HepG2 (cell line): ENCODE data around the gene LANCL3. TPM values are rescaled to one million over a fixed set of nuclear protein-coding genes. Genes with fewer than 3 reads are reported as not detected.
A peak's percentile ranks its signal among the peaks of the same experiment; 100 is the strongest.

Experiments
- ATAC-seq: fragments of 200-7000 bp; cut with Tn5 transposase; 3 replicates; pipeline ENCODE4 v1.9.1; 2020; ENCODE audit warnings: mild to moderate bottlenecking, moderate library complexity
- BruUV-seq: library from RNA; stranded (reverse); fragments of 400-500 nt; replicated peaks from 2 replicates; lab custom pipeline; 2021; lab: Mats Ljungman, UMichigan
- CTCF ChIA-PET: fragments of 300-600 bp; formaldehyde crosslinking; extraction: SDS; loops from one replicate; lab custom pipeline; 2021; ENCODE audit warnings: low total read pairs, inconsistent platforms, low intra/inter-chr PET ratio; lab: Yijun Ruan, JAX
- POLR2A ChIA-PET: fragments of 350-600 bp; sonication (Branson Sonifier 250); formaldehyde crosslinking; loops from one replicate; lab custom pipeline; 2020; ENCODE audit warnings: antibody characterized with exemption, inconsistent platforms; lab: Yijun Ruan, JAX
- DNase-seq: peaks from one replicate; pipeline ENCODE4 v3.0.0-alpha.2; 2015; ENCODE audit warnings: low spot score
- FAIRE-seq: peaks from 3 replicates; lab custom pipeline; 2011; peaks lifted over from hg19 to GRCh38; lab: Jason Lieb, UNC
- H2AFZ ChIP-seq: one replicate; pipeline ENCODE4 v1.6.1; 2011; ENCODE audit warnings: low read length, inconsistent platforms
- H3K27ac ChIP-seq: fragments of 300-600 bp; 3 replicates; pipeline ENCODE4 v1.8.0; 2011; ENCODE audit warnings: mixed run types, mild to moderate bottlenecking, mixed read lengths, low read length, inconsistent platforms; ENCODE audit not compliant: insufficient read depth; ENCODE audit errors: extremely low read length
- H3K27me3 ChIP-seq, 2 experiments: fragments of 200-600 bp in 1 of 2; 2 replicates in 1 of 2; 3 replicates in 1 of 2; pipeline versions ENCODE4 v1.6.0 to v1.8.0; 2011; ENCODE audit warnings: low read length in 2 of 2, mild to moderate bottlenecking in 2 of 2, moderate library complexity in 2 of 2, inconsistent platforms in 1 of 2; ENCODE audit not compliant: insufficient read depth in 2 of 2, control insufficient read depth in 1 of 2
- H3K36me3 ChIP-seq, 2 experiments: fragments of 200-600 bp in 1 of 2; replicated peaks in 1 of 2; 2 replicates in 1 of 2; 3 replicates in 1 of 2; pipeline versions ENCODE4 v1.5.1 to v1.8.0; 2011; ENCODE audit warnings: low read length in 2 of 2, inconsistent platforms in 1 of 2; ENCODE audit not compliant: insufficient read depth in 2 of 2, control insufficient read depth in 1 of 2
- H3K4me1 ChIP-seq: 2 replicates; pipeline ENCODE4 v1.5.1; 2012; ENCODE audit warnings: low read length, inconsistent platforms; ENCODE audit not compliant: insufficient read depth
- H3K4me2 ChIP-seq: 2 replicates; pipeline ENCODE4 v1.6.0; 2011; ENCODE audit warnings: low read depth, low read length, inconsistent platforms
- H3K4me3 ChIP-seq, 3 experiments: fragments of 200-600 bp in 1 of 3; sonication (generic), shearing (Covaris generic) in 1 of 3; replicated peaks in 1 of 3; 2 replicates each; pipeline ENCODE4 v1.5.1; 2011 to 2016; ENCODE audit warnings: low read length in 3 of 3, inconsistent platforms in 2 of 3, low read depth in 2 of 3, mild to moderate bottlenecking in 2 of 3, control low read depth in 1 of 3, mixed read lengths in 1 of 3; ENCODE audit not compliant: insufficient read depth in 1 of 3
- H3K79me2 ChIP-seq: one replicate; pipeline ENCODE4 v1.6.1; 2011; ENCODE audit warnings: low read length, inconsistent platforms; ENCODE audit not compliant: insufficient read depth
- H3K9ac ChIP-seq: 2 replicates; pipeline ENCODE4 v1.6.0; 2011; ENCODE audit warnings: mild to moderate bottlenecking, low read depth, low read length, inconsistent platforms; ENCODE audit not compliant: insufficient read depth
- H3K9me3 ChIP-seq: 2 replicates; pipeline ENCODE4 v1.5.1; 2012; ENCODE audit warnings: mild to moderate bottlenecking, low read length
- H4K20me1 ChIP-seq: 2 replicates; pipeline ENCODE4 v1.6.0; 2011; ENCODE audit warnings: inconsistent platforms, mild to moderate bottlenecking, low read length, moderate library complexity; ENCODE audit not compliant: insufficient read depth
- GATA4 ChIP-seq: sonication (generic); IDR thresholded peaks from 2 replicates; pipeline ENCODE4 v1.6.1; 2016; ENCODE audit warnings: antibody characterized with exemption, low read depth, borderline replicate concordance
- IRF2 ChIP-seq: IDR thresholded peaks from 2 replicates; pipeline ENCODE4 v1.6.1; 2018; ENCODE audit warnings: missing genetic modification reagents, missing compliant biosample characterization
- KDM5B ChIP-seq: sonication (generic); formaldehyde crosslinking; IDR thresholded peaks from 2 replicates; pipeline ENCODE4 v1.4.0; 2020; ENCODE audit warnings: missing genetic modification reagents, mild to moderate bottlenecking, borderline replicate concordance
- MAFK ChIP-seq, 2 experiments: IDR thresholded peaks in 1 of 2; conservative IDR thresholded peaks in 1 of 2; 2 replicates each; pipeline ENCODE4 v1.6.1; 2011; ENCODE audit warnings: improper control_type of control experiment in 2 of 2, low read length in 2 of 2
- NFE2 ChIP-seq: sonication (generic); formaldehyde crosslinking; IDR thresholded peaks from 2 replicates; pipeline ENCODE4 v1.4.0; 2020; ENCODE audit warnings: missing genetic modification reagents
- NR1H2 ChIP-seq: sonication (generic); formaldehyde crosslinking; IDR thresholded peaks from 2 replicates; pipeline ENCODE4 v1.8.1; 2022; ENCODE audit warnings: low read depth, missing genetic modification reagents, borderline replicate concordance
- TBP ChIP-seq: sonication (generic); formaldehyde crosslinking; IDR thresholded peaks from 2 replicates; pipeline ENCODE4 v1.5.0; 2020; ENCODE audit warnings: missing genetic modification reagents
- ZNF552 ChIP-seq: sonication (generic); formaldehyde crosslinking; IDR thresholded peaks from 2 replicates; pipeline ENCODE4 v1.9.0; 2022; ENCODE audit warnings: missing genetic modification reagents, mild to moderate bottlenecking, borderline replicate concordance
- ZNF891 ChIP-seq: sonication (generic); formaldehyde crosslinking; IDR thresholded peaks from 2 replicates; pipeline ENCODE4 v1.5.0; 2020; ENCODE audit warnings: mild to moderate bottlenecking, missing genetic modification reagents
- ZSCAN31 ChIP-seq: sonication (generic); formaldehyde crosslinking; IDR thresholded peaks from 2 replicates; pipeline ENCODE4 v1.5.0; 2020; ENCODE audit warnings: low read depth, mild to moderate bottlenecking, missing genetic modification reagents
- in situ Hi-C: cut with HindIII; loops from 2 replicates; pipeline ENCODE4 v1.10.0; 2017; ENCODE audit warnings: low pct_unique_long_range_greater_than_20kb; ENCODE audit not compliant: extremely low pct_ligation_motif_present
- intact Hi-C: fragments of 100-400 bp; cut with micrococcal nuclease; formaldehyde crosslinking; loops from one replicate; pipeline ENCODE4 v1.10.0; 2022; ENCODE audit not compliant: unreplicated experiment
- polyA plus RNA-seq, 8 experiments: library from polyadenylated mRNA; depleted of rRNA in 3 of 8; stranded (reverse) in 7 of 8; unstranded in 1 of 8; fragments of >200 nt; fragmentation: Illumina TruSeq in 4 of 8; extraction: Trizol in 4 of 8; gene quantifications; 2 replicates each; pipeline versions ENCODE4 v1.2.1 to v1.2.3, GENCODE V29; 2011 to 2016; ENCODE audit warnings: low read depth in 4 of 8, missing spikeins in 1 of 8, mixed read lengths in 1 of 8; ENCODE audit not compliant: insufficient read depth in 1 of 8
- total RNA-seq, 5 experiments: library from RNA; depleted of rRNA; stranded (reverse); fragments of >200 nt; fragmentation: Illumina TruSeq; extraction: Trizol; gene quantifications; 2 replicates each; pipeline ENCODE4 v1.2.3, GENCODE V29; 2016; ENCODE audit warnings: low read depth in 1 of 5
- TF ChIP-seq, protein P1 (sequence below): sonication (generic); formaldehyde crosslinking; IDR thresholded peaks from 2 replicates; pipeline ENCODE4 v1.8.1; 2022; ENCODE audit warnings: low read depth, mild to moderate bottlenecking, missing genetic modification reagents
- TF ChIP-seq, protein P2 (sequence below): sonication (generic); formaldehyde crosslinking; IDR thresholded peaks from 2 replicates; pipeline ENCODE4 v1.5.0; 2020; ENCODE audit warnings: missing genetic modification reagents
- TF ChIP-seq, protein P3 (sequence below): sonication (generic); formaldehyde crosslinking; IDR thresholded peaks from 2 replicates; pipeline ENCODE4 v1.8.1; 2023; ENCODE audit warnings: mild to moderate bottlenecking, missing genetic modification reagents, borderline replicate concordance
- TF ChIP-seq, protein P4 (sequence below): sonication (generic); formaldehyde crosslinking; IDR thresholded peaks from 2 replicates; pipeline ENCODE4 v1.4.0; 2020; ENCODE audit warnings: missing genetic modification reagents, mild to moderate bottlenecking, borderline replicate concordance
- TF ChIP-seq, protein P5 (sequence below): sonication (generic); formaldehyde crosslinking; IDR thresholded peaks from 2 replicates; pipeline ENCODE4 v1.4.0; 2020; ENCODE audit warnings: missing genetic modification reagents

Gene LANCL3
- total and polyA plus RNA-seq, 2 of the 13 experiments (the other 11 are each of a cell fraction or from before 2014, with no cell fraction given), result not detected

DNA sequence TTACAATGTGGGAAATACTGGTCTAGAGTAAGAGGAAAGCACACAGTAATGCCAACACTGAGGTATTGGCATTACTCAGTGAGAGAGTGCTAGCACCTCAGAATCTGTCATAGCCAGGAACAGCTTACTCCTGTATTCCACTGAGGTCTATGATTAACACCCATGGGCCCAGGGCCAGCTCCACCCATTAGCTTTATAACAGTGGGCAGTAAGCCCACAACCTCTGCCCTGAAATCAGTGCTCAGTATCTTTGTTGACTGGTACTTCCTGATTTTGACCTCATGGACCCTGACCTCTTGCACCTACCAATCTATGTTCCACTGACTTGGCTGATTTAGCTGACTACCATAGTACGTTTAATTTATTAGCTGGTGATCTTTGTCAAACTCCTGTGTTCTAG, 56.1 kb downstream of the LANCL3 start (continued):
- TF ChIP-seq ZNF891 (no peak), IRF2 (CRISPR knock-in tag) (no peak), ZNF552 (CRISPR knock-in tag) (no peak), ZSCAN31 (no peak), NFE2 (no peak)
- TF ChIP-seq, protein P1, sequence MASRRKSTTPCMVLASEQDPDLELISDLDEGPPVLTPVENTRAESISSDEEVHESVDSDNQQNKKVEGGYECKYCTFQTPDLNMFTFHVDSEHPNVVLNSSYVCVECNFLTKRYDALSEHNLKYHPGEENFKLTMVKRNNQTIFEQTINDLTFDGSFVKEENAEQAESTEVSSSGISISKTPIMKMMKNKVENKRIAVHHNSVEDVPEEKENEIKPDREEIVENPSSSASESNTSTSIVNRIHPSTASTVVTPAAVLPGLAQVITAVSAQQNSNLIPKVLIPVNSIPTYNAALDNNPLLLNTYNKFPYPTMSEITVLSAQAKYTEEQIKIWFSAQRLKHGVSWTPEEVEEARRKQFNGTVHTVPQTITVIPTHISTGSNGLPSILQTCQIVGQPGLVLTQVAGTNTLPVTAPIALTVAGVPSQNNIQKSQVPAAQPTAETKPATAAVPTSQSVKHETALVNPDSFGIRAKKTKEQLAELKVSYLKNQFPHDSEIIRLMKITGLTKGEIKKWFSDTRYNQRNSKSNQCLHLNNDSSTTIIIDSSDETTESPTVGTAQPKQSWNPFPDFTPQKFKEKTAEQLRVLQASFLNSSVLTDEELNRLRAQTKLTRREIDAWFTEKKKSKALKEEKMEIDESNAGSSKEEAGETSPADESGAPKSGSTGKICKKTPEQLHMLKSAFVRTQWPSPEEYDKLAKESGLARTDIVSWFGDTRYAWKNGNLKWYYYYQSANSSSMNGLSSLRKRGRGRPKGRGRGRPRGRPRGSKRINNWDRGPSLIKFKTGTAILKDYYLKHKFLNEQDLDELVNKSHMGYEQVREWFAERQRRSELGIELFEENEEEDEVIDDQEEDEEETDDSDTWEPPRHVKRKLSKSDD (CRISPR knock-in tag), result no peak
- TF ChIP-seq, protein P2, sequence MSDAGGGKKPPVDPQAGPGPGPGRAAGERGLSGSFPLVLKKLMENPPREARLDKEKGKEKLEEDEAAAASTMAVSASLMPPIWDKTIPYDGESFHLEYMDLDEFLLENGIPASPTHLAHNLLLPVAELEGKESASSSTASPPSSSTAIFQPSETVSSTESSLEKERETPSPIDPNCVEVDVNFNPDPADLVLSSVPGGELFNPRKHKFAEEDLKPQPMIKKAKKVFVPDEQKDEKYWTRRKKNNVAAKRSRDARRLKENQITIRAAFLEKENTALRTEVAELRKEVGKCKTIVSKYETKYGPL (CRISPR knock-in tag), result no peak
- TF ChIP-seq, protein P3, sequence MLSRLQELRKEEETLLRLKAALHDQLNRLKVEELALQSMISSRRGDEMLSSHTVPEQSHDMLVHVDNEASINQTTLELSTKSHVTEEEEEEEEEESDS (CRISPR knock-in tag), result no peak

DNA sequence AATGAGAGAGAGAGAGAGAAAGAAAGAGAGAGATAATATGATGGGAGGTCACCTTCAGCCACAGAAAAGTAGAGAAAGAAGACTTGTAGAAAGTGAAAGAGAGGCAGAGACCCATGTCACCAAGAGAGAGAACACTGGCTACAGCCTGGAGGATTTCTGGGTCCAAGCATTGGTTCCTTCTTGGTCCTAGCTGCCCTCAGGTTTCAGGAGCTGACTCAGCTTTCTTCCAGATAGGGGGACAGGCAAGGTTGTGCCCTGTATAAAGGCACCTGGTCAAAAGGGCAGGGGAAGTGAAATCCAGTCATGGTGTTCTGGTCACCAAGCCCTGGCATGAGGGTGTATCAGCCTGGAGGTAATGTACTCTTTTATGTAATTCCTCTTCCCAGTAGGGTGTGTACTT, 66.6 kb downstream of the LANCL3 start:
- H3K9ac ChIP-seq, result no peak overlapping the region
- H4K20me1 ChIP-seq, result no peaks in the 10 kb centered on the region
- no peaks in the 10 kb centered on the region for H3K79me2 ChIP-seq
- ChIA-PET POLR2A (no interaction called here), CTCF (no interaction called here)
- intact Hi-C loops (no loop called here), in situ Hi-C loops (no loop called here)
- H3K4me2 ChIP-seq, result no peak overlapping the region
- H3K4me3 ChIP-seq, result no peak overlapping the region
- no peaks in the 10 kb centered on the region for H3K36me3 ChIP-seq
- no peak for DNase-seq
- no peak for FAIRE-seq
- no peak overlapping the region for H3K27ac ChIP-seq
- H3K4me1 ChIP-seq, result no peaks in the 10 kb centered on the region
- no TSS peak for BruUV-seq
- TF ChIP-seq KDM5B (CRISPR knock-in tag) (no peak), TBP (no peak), MAFK (conservative IDR thresholded peaks at IDR 0.05 in 1 of 2, IDR thresholded peaks at IDR 0.05 in 1 of 2; ENCODE audit: low read length in 2 of 2) (0 out of 4 replicates have a peak, but pooled peaks have one; percentile 20 to 27), NR1H2 (CRISPR knock-in tag) (no peak), GATA4 (no peak)
- TF ChIP-seq, protein P4, sequence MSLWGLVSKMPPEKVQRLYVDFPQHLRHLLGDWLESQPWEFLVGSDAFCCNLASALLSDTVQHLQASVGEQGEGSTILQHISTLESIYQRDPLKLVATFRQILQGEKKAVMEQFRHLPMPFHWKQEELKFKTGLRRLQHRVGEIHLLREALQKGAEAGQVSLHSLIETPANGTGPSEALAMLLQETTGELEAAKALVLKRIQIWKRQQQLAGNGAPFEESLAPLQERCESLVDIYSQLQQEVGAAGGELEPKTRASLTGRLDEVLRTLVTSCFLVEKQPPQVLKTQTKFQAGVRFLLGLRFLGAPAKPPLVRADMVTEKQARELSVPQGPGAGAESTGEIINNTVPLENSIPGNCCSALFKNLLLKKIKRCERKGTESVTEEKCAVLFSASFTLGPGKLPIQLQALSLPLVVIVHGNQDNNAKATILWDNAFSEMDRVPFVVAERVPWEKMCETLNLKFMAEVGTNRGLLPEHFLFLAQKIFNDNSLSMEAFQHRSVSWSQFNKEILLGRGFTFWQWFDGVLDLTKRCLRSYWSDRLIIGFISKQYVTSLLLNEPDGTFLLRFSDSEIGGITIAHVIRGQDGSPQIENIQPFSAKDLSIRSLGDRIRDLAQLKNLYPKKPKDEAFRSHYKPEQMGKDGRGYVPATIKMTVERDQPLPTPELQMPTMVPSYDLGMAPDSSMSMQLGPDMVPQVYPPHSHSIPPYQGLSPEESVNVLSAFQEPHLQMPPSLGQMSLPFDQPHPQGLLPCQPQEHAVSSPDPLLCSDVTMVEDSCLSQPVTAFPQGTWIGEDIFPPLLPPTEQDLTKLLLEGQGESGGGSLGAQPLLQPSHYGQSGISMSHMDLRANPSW, result no peak
- TF ChIP-seq, protein P5, sequence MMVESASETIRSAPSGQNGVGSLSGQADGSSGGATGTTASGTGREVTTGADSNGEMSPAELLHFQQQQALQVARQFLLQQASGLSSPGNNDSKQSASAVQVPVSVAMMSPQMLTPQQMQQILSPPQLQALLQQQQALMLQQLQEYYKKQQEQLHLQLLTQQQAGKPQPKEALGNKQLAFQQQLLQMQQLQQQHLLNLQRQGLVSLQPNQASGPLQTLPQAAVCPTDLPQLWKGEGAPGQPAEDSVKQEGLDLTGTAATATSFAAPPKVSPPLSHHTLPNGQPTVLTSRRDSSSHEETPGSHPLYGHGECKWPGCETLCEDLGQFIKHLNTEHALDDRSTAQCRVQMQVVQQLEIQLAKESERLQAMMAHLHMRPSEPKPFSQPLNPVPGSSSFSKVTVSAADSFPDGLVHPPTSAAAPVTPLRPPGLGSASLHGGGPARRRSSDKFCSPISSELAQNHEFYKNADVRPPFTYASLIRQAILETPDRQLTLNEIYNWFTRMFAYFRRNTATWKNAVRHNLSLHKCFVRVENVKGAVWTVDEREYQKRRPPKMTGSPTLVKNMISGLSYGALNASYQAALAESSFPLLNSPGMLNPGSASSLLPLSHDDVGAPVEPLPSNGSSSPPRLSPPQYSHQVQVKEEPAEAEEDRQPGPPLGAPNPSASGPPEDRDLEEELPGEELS (CRISPR knock-in tag), result no peak
- ATAC-seq, result no peak
- H2AFZ ChIP-seq, result no peak overlapping the region
- no peaks in the 10 kb centered on the region for H3K27me3 ChIP-seq
- no peaks in the 10 kb centered on the region for H3K9me3 ChIP-seq
